H1 (cell line): ENCODE data around the gene ZMIZ1. TPM values are rescaled to one million over a fixed set of nuclear protein-coding genes. Genes with fewer than 3 reads are reported as not detected.
A peak's percentile ranks its signal among the peaks of the same experiment; 100 is the strongest.

ENCODE experiments used
- CTCF ChIA-PET: fragments of 300-600 bp; sonication (Branson Sonifier 250); formaldehyde crosslinking; loops from one replicate; lab custom pipeline; 2021; ENCODE audit not compliant: partially characterized antibody; lab: Charles Lee
- POLR2A ChIA-PET: fragments of 300-600 bp; sonication (Branson Sonifier 250); formaldehyde crosslinking; loops from one replicate; lab custom pipeline; 2021; ENCODE audit warnings: inconsistent platforms; ENCODE audit not compliant: partially characterized antibody; lab: Charles Lee
- DNase-seq, 2 experiments: peaks; one replicate each; pipeline versions ENCODE4 v3.0.0 to v3.0.0-alpha.2; 2010 to 2022; ENCODE audit warnings: low spot score in 2 of 2, low read depth in 1 of 2, mixed read lengths in 1 of 2
- FAIRE-seq: peaks from 2 replicates; lab custom pipeline; 2011; peaks lifted over from hg19 to GRCh38; lab: Jason Lieb, UNC
- H2AFZ ChIP-seq: 2 replicates; pipeline ENCODE4 v1.8.1; 2012; ENCODE audit warnings: low read length, inconsistent platforms
- H2AK5ac ChIP-seq: 2 replicates; pipeline ENCODE4 v1.6.1; 2013; ENCODE audit warnings: low read depth, low read length
- H2BK120ac ChIP-seq: replicated peaks from 2 replicates; pipeline ENCODE3; 2013; ENCODE audit warnings: low read depth, low read length, inconsistent platforms
- H2BK12ac ChIP-seq: 2 replicates; pipeline ENCODE4 v1.6.1; 2013; ENCODE audit warnings: low read depth, low read length
- H2BK15ac ChIP-seq: 2 replicates; pipeline ENCODE4 v1.6.1; 2013; ENCODE audit warnings: low read length
- H2BK20ac ChIP-seq: 2 replicates; pipeline ENCODE4 v1.6.1; 2013; ENCODE audit warnings: low read length
- H2BK5ac ChIP-seq: 2 replicates; pipeline ENCODE4 v1.6.1; 2013; ENCODE audit warnings: low read depth, low read length
- H3K14ac ChIP-seq: 2 replicates; pipeline ENCODE4 v1.6.1; 2013; ENCODE audit warnings: inconsistent platforms; ENCODE audit not compliant: insufficient read length
- H3K18ac ChIP-seq: 2 replicates; pipeline ENCODE4 v1.6.1; 2013; ENCODE audit warnings: low read length; ENCODE audit errors: extremely low read depth
- H3K23ac ChIP-seq: 2 replicates; pipeline ENCODE4 v1.6.1; 2013; ENCODE audit warnings: inconsistent platforms; ENCODE audit not compliant: insufficient read length
- H3K23me2 ChIP-seq: 2 replicates; pipeline ENCODE4 v1.6.1; 2013; ENCODE audit warnings: low read depth, low read length
- H3K27ac ChIP-seq: 2 replicates; pipeline ENCODE4 v1.6.1; 2011; ENCODE audit warnings: low read depth, low read length, inconsistent platforms
- H3K27me3 ChIP-seq, 4 experiments: replicated peaks in 1 of 4; 1 replicate in 1 of 4; 2 replicates in 3 of 4; pipeline versions ENCODE4 v1.6.1 to v1.8.1; 2011 to 2013; ENCODE audit warnings: low read length in 3 of 4, mild to moderate bottlenecking in 3 of 4, inconsistent platforms in 2 of 4, mixed read lengths in 2 of 4, moderate library complexity in 1 of 4; ENCODE audit not compliant: control insufficient read depth in 3 of 4, insufficient read depth in 3 of 4; ENCODE audit errors: extremely low read depth in 1 of 4
- H3K36me3 ChIP-seq, 4 experiments: 2 replicates each; pipeline versions ENCODE4 v1.6.1 to v1.8.1; 2011 to 2013; ENCODE audit warnings: mild to moderate bottlenecking in 4 of 4, low read length in 3 of 4, moderate library complexity in 2 of 4, control low read depth in 1 of 4, inconsistent platforms in 1 of 4; ENCODE audit not compliant: insufficient read depth in 4 of 4, control insufficient read depth in 2 of 4
- H3K4ac ChIP-seq: replicated peaks from 2 replicates; pipeline ENCODE3; 2013; ENCODE audit warnings: low read length, low read depth, mixed read lengths, inconsistent platforms; ENCODE audit not compliant: insufficient read length
- H3K4me1 ChIP-seq, 4 experiments: replicated peaks in 1 of 4; 1 replicate in 1 of 4; 2 replicates in 3 of 4; pipeline versions ENCODE4 v1.6.1 to v1.8.1; 2011 to 2013; ENCODE audit warnings: low read length in 3 of 4, inconsistent platforms in 2 of 4, mixed read lengths in 1 of 4; ENCODE audit not compliant: insufficient read depth in 4 of 4, control insufficient read depth in 3 of 4
- H3K4me2 ChIP-seq, 2 experiments: 2 replicates each; pipeline versions ENCODE4 v1.6.1 to v1.8.1; 2011 to 2013; ENCODE audit warnings: low read depth in 2 of 2, low read length in 2 of 2, control low read depth in 1 of 2, inconsistent platforms in 1 of 2, mild to moderate bottlenecking in 1 of 2; ENCODE audit not compliant: insufficient read depth in 1 of 2
- H3K4me3 ChIP-seq, 4 experiments: fragments of 200-600, 300-600 bp in 1 of 4; sonication (generic), shearing (Covaris generic), sonication (Bioruptor Twin) in 1 of 4; 2 replicates each; pipeline versions ENCODE4 v1.5.1 to v1.8.1; 2011 to 2016; ENCODE audit warnings: low read length in 4 of 4, low read depth in 3 of 4, control low read depth in 2 of 4, inconsistent platforms in 2 of 4, mild to moderate bottlenecking in 2 of 4, mixed read lengths in 1 of 4, moderate library complexity in 1 of 4; ENCODE audit not compliant: insufficient read depth in 2 of 4; ENCODE audit errors: extremely low read depth in 1 of 4
- H3K56ac ChIP-seq: replicated peaks from 2 replicates; pipeline ENCODE3; 2013; ENCODE audit warnings: low read depth, mild to moderate bottlenecking, mixed read lengths, low read length, inconsistent platforms; ENCODE audit not compliant: insufficient read length
- H3K79me1 ChIP-seq: 2 replicates; pipeline ENCODE4 v1.6.1; 2013; ENCODE audit warnings: low read depth, low read length, control low read depth
- H3K79me2 ChIP-seq, 2 experiments: 2 replicates each; pipeline versions ENCODE4 v1.6.1 to v1.8.1; 2012 to 2013; ENCODE audit warnings: low read length in 2 of 2, mild to moderate bottlenecking in 2 of 2, inconsistent platforms in 1 of 2; ENCODE audit not compliant: insufficient read depth in 2 of 2, control insufficient read depth in 1 of 2
- H3K9ac ChIP-seq, 4 experiments: replicated peaks in 1 of 4; 1 replicate in 1 of 4; 2 replicates in 3 of 4; pipeline versions ENCODE4 v1.6.1 to v1.8.1; 2011 to 2013; ENCODE audit warnings: low read depth in 3 of 4, low read length in 3 of 4, control low read depth in 2 of 4, mild to moderate bottlenecking in 2 of 4, moderate library complexity in 2 of 4, inconsistent platforms in 1 of 4; ENCODE audit errors: extremely low read depth in 1 of 4
- H3K9me3 ChIP-seq, 2 experiments: 2 replicates each; pipeline versions ENCODE4 v1.6.1 to v1.8.1; 2012 to 2013; ENCODE audit warnings: mild to moderate bottlenecking in 2 of 2, moderate library complexity in 2 of 2, control low read depth in 1 of 2, inconsistent platforms in 1 of 2, low read depth in 1 of 2, low read length in 1 of 2, mixed read lengths in 1 of 2; ENCODE audit not compliant: insufficient read depth in 2 of 2
- H4K20me1 ChIP-seq, 2 experiments: replicated peaks in 1 of 2; 2 replicates each; pipeline versions ENCODE3 to v1.8.1; 2011 to 2013; ENCODE audit warnings: inconsistent platforms in 2 of 2, low read length in 2 of 2, mild to moderate bottlenecking in 1 of 2; ENCODE audit not compliant: insufficient read depth in 2 of 2, control insufficient read depth in 1 of 2
- H4K5ac ChIP-seq: 2 replicates; pipeline ENCODE4 v1.6.1; 2013; ENCODE audit warnings: low read length, low read depth, mixed read lengths, inconsistent platforms; ENCODE audit not compliant: insufficient read length
- H4K8ac ChIP-seq: 2 replicates; pipeline ENCODE4 v1.8.0; 2013; ENCODE audit warnings: mild to moderate bottlenecking, moderate library complexity, low read length, inconsistent platforms; ENCODE audit not compliant: insufficient read depth; ENCODE audit errors: extremely low read depth
- H4K91ac ChIP-seq: replicated peaks from 2 replicates; pipeline ENCODE3; 2013; ENCODE audit warnings: low read length, mixed read lengths, inconsistent platforms; ENCODE audit not compliant: insufficient read length
- GABPA ChIP-seq: IDR thresholded peaks from 2 replicates; pipeline ENCODE4 v1.6.1; 2011; ENCODE audit warnings: mild to moderate bottlenecking, low read length, moderate library complexity, borderline replicate concordance; ENCODE audit not compliant: insufficient read depth
- KDM4A ChIP-seq: IDR thresholded peaks from one replicate; pipeline ENCODE4 v1.7.1; 2012; ENCODE audit warnings: low read depth, mild to moderate bottlenecking, moderate library complexity, low read length, inconsistent platforms; ENCODE audit not compliant: severe bottlenecking
- RBBP5 ChIP-seq: IDR thresholded peaks from 2 replicates; pipeline ENCODE4 v1.7.1; 2012; ENCODE audit warnings: low read depth, mild to moderate bottlenecking, inconsistent platforms, low read length, moderate library complexity, borderline replicate concordance
- RXRA ChIP-seq: IDR thresholded peaks from 2 replicates; pipeline ENCODE4 v1.6.1; 2011; ENCODE audit warnings: low read depth, mild to moderate bottlenecking, low read length, moderate library complexity; ENCODE audit not compliant: insufficient read depth
- SAP30 ChIP-seq: fragments of 300-600 bp; sonication (generic); IDR thresholded peaks from 2 replicates; pipeline ENCODE4 v1.7.1; 2012; ENCODE audit warnings: low read length, moderate library complexity, mild to moderate bottlenecking, inconsistent platforms; ENCODE audit not compliant: insufficient read depth, insufficient replicate concordance
- SIRT6 ChIP-seq: IDR thresholded peaks from one replicate; pipeline ENCODE4 v1.7.1; 2012; ENCODE audit warnings: low read length, inconsistent platforms
- SP4 ChIP-seq: IDR thresholded peaks from 2 replicates; pipeline ENCODE4 v1.6.1; 2012; ENCODE audit warnings: low read length, inconsistent platforms
- SUZ12 ChIP-seq: fragments of 200-600 bp; sonication (generic); IDR thresholded peaks from 2 replicates; pipeline ENCODE4 v1.6.1; 2012; ENCODE audit warnings: mild to moderate bottlenecking, inconsistent platforms, low read length, moderate library complexity, mixed read lengths
- TBP ChIP-seq: IDR thresholded peaks from 2 replicates; pipeline ENCODE4 v1.6.1; 2011; ENCODE audit warnings: low read depth, low read length, improper control_type of control experiment
- WGBS, 2 experiments: shearing (Covaris generic) in 1 of 2; methylation state at CpG; one replicate each; pipeline versions ENCODE4 v1.1.6 to v1.1.7; 2013 to 2015; ENCODE audit warnings: low lambda C conversion rate in 2 of 2, mixed read lengths in 2 of 2, inconsistent platforms in 1 of 2, low coverage in 1 of 2, missing lambda C conversion rate in 1 of 2; ENCODE audit not compliant: insufficient replicate concordance in 2 of 2, insufficient coverage in 1 of 2, insufficient read length in 1 of 2; ENCODE audit errors: extremely low coverage in 1 of 2, missing lambda C conversion rate in 1 of 2; 5-methylcytosine and 5-hydroxymethylcytosine counted together
- polyA plus RNA-seq, 7 experiments: library from polyadenylated mRNA; depleted of rRNA in 3 of 7; stranded (reverse) in 5 of 7; unstranded in 2 of 7; fragments of >200 nt in 5 of 7; fragments of 200-250 nt in 2 of 7; gene quantifications; 1 replicate in 5 of 7; 2 replicates in 1 of 7; 4 replicates in 1 of 7; pipeline versions ENCODE4 v1.2.1 to v1.2.3, GENCODE V29; 2011 to 2013; ENCODE audit warnings: missing spikeins in 2 of 7, mixed read lengths in 2 of 7
- total RNA-seq: library from RNA; stranded (reverse); fragmentation: NEBNext Ultra II Directional; extraction: Animal tissue kit (Norgen Biotek cat#: 25700); gene quantifications from 2 replicates; pipeline ENCODE4 v1.2.1, GENCODE V29; 2021
- TF ChIP-seq, protein P1 (sequence below): IDR thresholded peaks from 2 replicates; pipeline ENCODE4 v1.6.1; 2012; ENCODE audit warnings: inconsistent platforms
- TF ChIP-seq, protein P2 (sequence below): IDR thresholded peaks from 2 replicates; pipeline ENCODE4 v1.6.1; 2012; ENCODE audit warnings: low read length, inconsistent platforms

ZMIZ1 gene
- total and polyA plus RNA-seq, 2 of the 8 experiments (the other 6 are each of a cell fraction or from before 2014, with no cell fraction given): 8.1 to 28.0 TPM

- Histone ChIP-seq H3K36me3 (no peaks in the 10 kb centered on the region), H3K27ac (no peak overlapping the region), H4K20me1 (peaks cover under 1 to 10% of the 10 kb centered on the region in 2 experiments), H2AFZ (no peak overlapping the region), H3K9me3 (no peaks in the 10 kb centered on the region), H4K91ac (peak overlapping the region; percentile 49), H2BK120ac (no peak overlapping the region), H3K23ac (no peak overlapping the region), H2AK5ac (peak overlapping the region; percentile 67), H3K4ac (peak overlapping the region; percentile 14), H3K56ac (no peak overlapping the region), H3K4me3 (no peak overlapping the region), H3K9ac (no peak overlapping the region), H3K4me1 (peaks cover 21 to 44% (median 36%) of the 10 kb centered on the region in 4 experiments), H2BK20ac (no peak overlapping the region), H2BK5ac (peak overlapping the region; percentile 97; the same call in 1 of the 2 replicates), H2BK12ac (peak overlapping the region; percentile 60), H3K79me2 (peaks cover 0 to 35% of the 10 kb centered on the region in 2 experiments; a peak in 1 of 4 replicates), H3K23me2 (no peaks in the 10 kb centered on the region), H3K4me2 (no peak overlapping the region), H3K14ac (no peak overlapping the region), H2BK15ac (peak overlapping the region; percentile 31; the same call in 1 of the 2 replicates), H4K8ac (no peak overlapping the region), H3K27me3 (no peaks in the 10 kb centered on the region; a peak in 1 of 7 replicates), H3K79me1 (peaks cover 10% of the 10 kb centered on the region), H4K5ac (no peak overlapping the region), H3K18ac (peak overlapping the region; percentile 29; the same call in 1 of the 2 replicates)
- POLR2A ChIA-PET: interaction anchor here (0.9 to 1.6 kb wide), 4 partner anchors 11 to 27 kb away, joined by 3 to 4 read pairs (median 4); no protein-coding TSS in a partner anchor
- CTCF ChIA-PET: interaction anchor here (1.1 to 32.0 kb wide), 5 partner anchors 11 to 50 kb away, joined by 3 to 396 read pairs (median 16); no protein-coding TSS in a partner anchor
- WGBS, 2 experiments: 84% methylated on average over 4 of the region's 4 CpGs; no CpG with 5 or more reads in 1 of the 2 experiments
- no peak for DNase-seq
- FAIRE-seq: no peak
- no peak for TF ChIP-seq KDM4A
- TF ChIP-seq RXRA: no peak
- TF ChIP-seq, protein P1, sequence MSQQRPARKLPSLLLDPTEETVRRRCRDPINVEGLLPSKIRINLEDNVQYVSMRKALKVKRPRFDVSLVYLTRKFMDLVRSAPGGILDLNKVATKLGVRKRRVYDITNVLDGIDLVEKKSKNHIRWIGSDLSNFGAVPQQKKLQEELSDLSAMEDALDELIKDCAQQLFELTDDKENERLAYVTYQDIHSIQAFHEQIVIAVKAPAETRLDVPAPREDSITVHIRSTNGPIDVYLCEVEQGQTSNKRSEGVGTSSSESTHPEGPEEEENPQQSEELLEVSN: no peak
- no peak for TF ChIP-seq RBBP5
- TF ChIP-seq, protein P2, sequence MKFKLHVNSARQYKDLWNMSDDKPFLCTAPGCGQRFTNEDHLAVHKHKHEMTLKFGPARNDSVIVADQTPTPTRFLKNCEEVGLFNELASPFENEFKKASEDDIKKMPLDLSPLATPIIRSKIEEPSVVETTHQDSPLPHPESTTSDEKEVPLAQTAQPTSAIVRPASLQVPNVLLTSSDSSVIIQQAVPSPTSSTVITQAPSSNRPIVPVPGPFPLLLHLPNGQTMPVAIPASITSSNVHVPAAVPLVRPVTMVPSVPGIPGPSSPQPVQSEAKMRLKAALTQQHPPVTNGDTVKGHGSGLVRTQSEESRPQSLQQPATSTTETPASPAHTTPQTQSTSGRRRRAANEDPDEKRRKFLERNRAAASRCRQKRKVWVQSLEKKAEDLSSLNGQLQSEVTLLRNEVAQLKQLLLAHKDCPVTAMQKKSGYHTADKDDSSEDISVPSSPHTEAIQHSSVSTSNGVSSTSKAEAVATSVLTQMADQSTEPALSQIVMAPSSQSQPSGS: no peak
- TF ChIP-seq SAP30: no peak
- no peak for TF ChIP-seq GABPA
- TF ChIP-seq SUZ12: no peak
- no peak for TF ChIP-seq TBP
- no peak for TF ChIP-seq SIRT6
- TF ChIP-seq SP4: no peak
These were observed 91.4 kb downstream of the ZMIZ1 start for GRCh38 chr10:79160191-79160590.
